HG02588 (cell line): ENCODE data around the gene KLK3.

ENCODE experiments used
- ATAC-seq: cut with Tn5 transposase; IDR thresholded peaks from one replicate; pipeline ENCODE4 v1.9.1; 2021; ENCODE audit warnings: mild to moderate bottlenecking, moderate library complexity; ENCODE audit not compliant: unreplicated experiment

KLK3 gene

GRCh38 chr19:50896591-50897190 lies 42.0 kb downstream of the KLK3 start:
- peak; percentile 86 for ATAC-seq

- no peak for ATAC-seq
Observed at GRCh38 chr19:50897191-50897607, 42.5 kb downstream of the KLK3 start.

- ATAC-seq: no peak
Observed at GRCh38 chr19:50897612-50898011, 42.9 kb downstream of the KLK3 start.

GRCh38 chr19:50898018-50898417 lies 43.3 kb downstream of the KLK3 start:
- ATAC-seq: no peak

GRCh38 chr19:50899569-50899968 lies 44.9 kb downstream of the KLK3 start:
- ATAC-seq: no peak

GRCh38 chr19:50902640-50903039 lies 47.9 kb downstream of the KLK3 start:
- ATAC-seq: no peak

- no peak for ATAC-seq
Observed at GRCh38 chr19:50906217-50906616, 51.5 kb downstream of the KLK3 start.

- ATAC-seq: no peak
Observed at GRCh38 chr19:50908336-50908735, 53.6 kb downstream of the KLK3 start.

GRCh38 chr19:50909240-50910070 lies 54.7 kb downstream of the KLK3 start:
- peak; percentile 64 for ATAC-seq
